Endothelial cell of umbilical vein (primary cell): Measurements from ENCODE around the gene DIP2C. TPM values are rescaled to one million over a fixed set of nuclear protein-coding genes. Genes with fewer than 3 reads are reported as not detected.

Source experiments
- BruUV-seq: library from RNA; stranded (reverse); fragments of 400-500 nt; replicated peaks from 2 replicates; lab custom pipeline; 2021; lab: Mats Ljungman, UMichigan
- CTCF ChIA-PET: fragments of 300-600, 350-600 bp; sonication (Branson Sonifier 250); formaldehyde crosslinking; loops from one replicate; lab custom pipeline; 2021; ENCODE audit warnings: antibody characterized with exemption, inconsistent platforms; lab: Charles Lee
- POLR2A ChIA-PET: fragments of 300-600, 350-600 bp; sonication (Branson Sonifier 250); formaldehyde crosslinking; loops from one replicate; lab custom pipeline; 2021; ENCODE audit warnings: antibody characterized with exemption, inconsistent platforms; lab: Charles Lee
- DNase-seq: peaks from one replicate; pipeline ENCODE4 v3.0.0-alpha.2; 2011; ENCODE audit warnings: low read depth, low spot score
- FAIRE-seq: peaks from 2 replicates; lab custom pipeline; 2011; peaks lifted over from hg19 to GRCh38; lab: Jason Lieb, UNC
- H2AFZ ChIP-seq: 2 replicates; pipeline ENCODE4 v1.6.0; 2012; ENCODE audit warnings: low read depth, low read length, control low read depth, inconsistent platforms
- H3K27ac ChIP-seq: 2 replicates; pipeline ENCODE4 v1.5.1; 2011; ENCODE audit warnings: low read depth, mild to moderate bottlenecking, control low read depth, low read length, moderate library complexity; ENCODE audit not compliant: insufficient read depth
- H3K27me3 ChIP-seq, 2 experiments: 2 replicates each; pipeline versions ENCODE4 v1.6.0 to v1.6.1; 2011; ENCODE audit warnings: low read length in 2 of 2, mixed read lengths in 1 of 2; ENCODE audit not compliant: control insufficient read depth in 2 of 2, insufficient read depth in 2 of 2
- H3K36me3 ChIP-seq, 2 experiments: 2 replicates in 1 of 2; 3 replicates in 1 of 2; pipeline ENCODE4 v1.5.1; 2011; ENCODE audit warnings: low read length in 2 of 2, mild to moderate bottlenecking in 1 of 2, moderate library complexity in 1 of 2; ENCODE audit not compliant: control insufficient read depth in 2 of 2, insufficient read depth in 2 of 2; ENCODE audit errors: extremely low read depth in 1 of 2
- H3K4me1 ChIP-seq: 3 replicates; pipeline ENCODE4 v1.5.1; 2011; ENCODE audit warnings: mild to moderate bottlenecking, low read length; ENCODE audit not compliant: control insufficient read depth, insufficient read depth; ENCODE audit errors: extremely low read depth
- H3K4me2 ChIP-seq: 2 replicates; pipeline ENCODE4 v1.6.1; 2011; ENCODE audit warnings: low read length, control low read depth, mixed read lengths; ENCODE audit not compliant: insufficient read depth
- H3K4me3 ChIP-seq, 3 experiments: fragments of 200-600 bp in 1 of 3; sonication (generic), shearing (Covaris generic) in 1 of 3; replicated peaks in 1 of 3; 2 replicates each; pipeline ENCODE4 v1.5.1; 2011 to 2016; ENCODE audit warnings: control low read depth in 3 of 3, low read length in 3 of 3, mild to moderate bottlenecking in 2 of 3, inconsistent platforms in 1 of 3, low read depth in 1 of 3, moderate library complexity in 1 of 3; ENCODE audit not compliant: insufficient read depth in 1 of 3
- H3K79me2 ChIP-seq: 2 replicates; pipeline ENCODE4 v1.6.0; 2012; ENCODE audit warnings: low read length, inconsistent platforms; ENCODE audit not compliant: control insufficient read depth, insufficient read depth
- H3K9ac ChIP-seq: replicated peaks from 2 replicates; pipeline ENCODE3; 2011; ENCODE audit warnings: low read length, control low read depth; ENCODE audit not compliant: insufficient read depth; ENCODE audit errors: extremely low read depth
- H3K9me1 ChIP-seq: replicated peaks from 3 replicates; pipeline ENCODE4 v1.6.0; 2011; ENCODE audit warnings: mild to moderate bottlenecking, low read length; ENCODE audit not compliant: control insufficient read depth, insufficient read depth; ENCODE audit errors: extremely low read depth
- H3K9me3 ChIP-seq: replicated peaks from 2 replicates; pipeline ENCODE4 v1.5.1; 2012; ENCODE audit warnings: low read length, inconsistent platforms; ENCODE audit not compliant: control insufficient read depth, insufficient read depth
- H4K20me1 ChIP-seq: replicated peaks from 2 replicates; pipeline ENCODE3; 2011; ENCODE audit warnings: mild to moderate bottlenecking, low read length; ENCODE audit not compliant: control insufficient read depth, insufficient read depth; ENCODE audit errors: extremely low read depth
- CTCF ChIP-seq, 2 donors: IDR thresholded peaks; 1 replicate in 1 of 2; 2 replicates in 1 of 2; pipeline ENCODE4 v1.5.1; 2011; ENCODE audit warnings: low read length in 2 of 2, mild to moderate bottlenecking in 2 of 2, moderate library complexity in 2 of 2, control low read depth in 1 of 2, inconsistent platforms in 1 of 2, low read depth in 1 of 2; ENCODE audit not compliant: insufficient read depth in 1 of 2; ENCODE audit errors: extremely low read depth in 1 of 2
- EZH2 ChIP-seq: IDR thresholded peaks from 2 replicates; pipeline ENCODE4 v1.6.1; 2012; ENCODE audit warnings: borderline replicate concordance, low read depth, mild to moderate bottlenecking, moderate library complexity, low read length, inconsistent platforms; ENCODE audit not compliant: severe bottlenecking
- FOS ChIP-seq: IDR thresholded peaks from 2 replicates; pipeline ENCODE4 v1.6.1; 2011; ENCODE audit warnings: mild to moderate bottlenecking, low read length, moderate library complexity, borderline replicate concordance; ENCODE audit not compliant: insufficient read depth
- GATA2 ChIP-seq: IDR thresholded peaks from 2 replicates; pipeline ENCODE4 v1.7.0; 2011; ENCODE audit warnings: low read depth, mild to moderate bottlenecking, moderate library complexity, mixed read lengths, low read length; ENCODE audit not compliant: insufficient read length, insufficient read depth
- JUN ChIP-seq: IDR thresholded peaks from 2 replicates; pipeline ENCODE4 v1.6.1; 2011; ENCODE audit warnings: borderline replicate concordance, low read depth; ENCODE audit not compliant: insufficient read length, insufficient read depth
- MYC ChIP-seq: IDR thresholded peaks from one replicate; pipeline ENCODE4 v1.6.1; 2011; ENCODE audit warnings: mild to moderate bottlenecking, low read depth, low read length
- POLR2A ChIP-seq: IDR thresholded peaks from 2 replicates; pipeline ENCODE4 v1.6.1; 2012; ENCODE audit warnings: low read depth, mild to moderate bottlenecking, control low read depth, low read length
- POLR2AphosphoS5 ChIP-seq: IDR thresholded peaks from 2 replicates; pipeline ENCODE4 v1.6.1; 2012; ENCODE audit warnings: low read depth, mild to moderate bottlenecking, control low read depth, low read length, moderate library complexity; ENCODE audit not compliant: insufficient read depth
- dilution Hi-C: fragments of 300-500 bp; cut with MboI; formaldehyde crosslinking; loops from one replicate; pipeline ENCODE4 v1.15.0; 2019; ENCODE audit warnings: low sequenced_read_pairs; ENCODE audit not compliant: extremely low pct_ligation_motif_present
- intact Hi-C: fragments of 100-400 bp; cut with micrococcal nuclease; formaldehyde crosslinking; loops from one replicate; pipeline ENCODE4 v1.10.0; 2022
- polyA plus RNA-seq, 4 experiments: library from polyadenylated mRNA; depleted of rRNA in 3 of 4; stranded (reverse) in 3 of 4; unstranded in 1 of 4; fragments of >200 nt; gene quantifications; 2 replicates each; pipeline versions ENCODE4 v1.2.1 to v1.2.3, GENCODE V29; 2011 to 2012; ENCODE audit warnings: missing spikeins in 1 of 4
- total RNA-seq: library from RNA; stranded (reverse); gene quantifications from 2 replicates; pipeline ENCODE4 v1.2.3, GENCODE V29; 2021
- TF ChIP-seq, protein P1 (sequence below): IDR thresholded peaks from 2 replicates; pipeline ENCODE4 v1.6.1; 2011; ENCODE audit not compliant: insufficient read depth, insufficient read length

The DIP2C gene
- total and polyA plus RNA-seq, 2 donors (not counting 3 experiments of a cell fraction or from before 2014, with no cell fraction given): 3.6 to 10.7 TPM

GRCh38 chr10:393106-393745 lies 296.2 kb downstream of the DIP2C start:
- no peaks in the 10 kb centered on the region for H3K9me3 ChIP-seq
- H3K9ac ChIP-seq: no peak overlapping the region
- no peak overlapping the region for H3K4me3 ChIP-seq
- no peaks in the 10 kb centered on the region for H3K27me3 ChIP-seq
- POLR2A ChIA-PET: no interaction called here
- CTCF ChIA-PET: no interaction called here
- no peak overlapping the region for H2AFZ ChIP-seq
- FAIRE-seq (no peak), DNase-seq (no peak)
- H3K4me1 ChIP-seq: peaks cover 5% of the 10 kb centered on the region
- no TSS peak for BruUV-seq
- peaks cover 0 to 2% of the 10 kb centered on the region in 2 experiments for H3K36me3 ChIP-seq
- TF ChIP-seq, protein P1, sequence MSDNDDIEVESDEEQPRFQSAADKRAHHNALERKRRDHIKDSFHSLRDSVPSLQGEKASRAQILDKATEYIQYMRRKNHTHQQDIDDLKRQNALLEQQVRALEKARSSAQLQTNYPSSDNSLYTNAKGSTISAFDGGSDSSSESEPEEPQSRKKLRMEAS: no peak
- no peak for TF ChIP-seq MYC
- no peak for TF ChIP-seq POLR2AphosphoS5
- TF ChIP-seq FOS: no peak
- TF ChIP-seq GATA2: no peak
- TF ChIP-seq EZH2: no peak
- TF ChIP-seq POLR2A: no peak
- no peak for TF ChIP-seq CTCF (IDR thresholded peaks at IDR 0.05; ENCODE audit: extremely low read depth in 1 of 2, insufficient read depth in 1 of 2, low read depth in 1 of 2, low read length in 2 of 2)
- TF ChIP-seq JUN: no peak
- H3K9me1 ChIP-seq: no peaks in the 10 kb centered on the region
- no peaks in the 10 kb centered on the region for H4K20me1 ChIP-seq
- dilution Hi-C loops (no loop called here), intact Hi-C loops (no loop called here)
- H3K27ac ChIP-seq: no peak overlapping the region
- H3K79me2 ChIP-seq: no peaks in the 10 kb centered on the region
- H3K4me2 ChIP-seq: no peak overlapping the region
